Left renal cortex interstitium (tissue), 4 donors: ENCODE results near the gene CISD2. TPM values are rescaled to one million over a fixed set of nuclear protein-coding genes. Genes with fewer than 3 reads are reported as not detected.
"Not testable (repeated sequence)": the region's sequence is repeated elsewhere in the genome, so short reads cannot be mapped to it uniquely, and the experiment has no call there.

Experiments
- DNase-seq, 4 donors: peaks; one replicate each; pipeline ENCODE4 v3.0.0-alpha.2; 2013; ENCODE audit warnings: low read depth in 4 of 4, low spot score in 2 of 4, missing footprints in 1 of 4
- polyA plus RNA-seq, 4 donors: library from polyadenylated mRNA; unstranded; fragments of 120-200 nt; gene quantifications; one replicate each; pipeline ENCODE4 v1.2.1, GENCODE V29; 2013; ENCODE audit not compliant: insufficient read length in 4 of 4

Gene CISD2
- polyA plus RNA-seq, 4 donors, result 39.5 to 57.1 (median 54.0) TPM

- DNase-seq, result not testable (repeated sequence)
These were observed 28.8 kb downstream of the CISD2 start for GRCh38 chr4:102897610-102898009.

- no peak for DNase-seq
These were observed 33.0 kb downstream of the CISD2 start for GRCh38 chr4:102901804-102902203.

- DNase-seq, result no peak
These were observed 50.1 kb downstream of the CISD2 start for GRCh38 chr4:102918859-102919258.

- DNase-seq, result not testable (repeated sequence)
These were observed 50.9 kb downstream of the CISD2 start for GRCh38 chr4:102919697-102920096.

- no peak for DNase-seq
These were observed 66.9 kb downstream of the CISD2 start for GRCh38 chr4:102935716-102936115.

- not testable (repeated sequence) for DNase-seq
These were observed 69.3 kb downstream of the CISD2 start for GRCh38 chr4:102938063-102938462.

Other genes with a start within 250 kb of the CISD2 start
- gene MANBA, start 108.0 kb upstream of the CISD2 start, polyA plus RNA-seq, result 10 to 100 TPM; 19.1 to 20.7 (median 19.8) TPM
- 100 to 1,000 TPM; 287 to 308 (median 291) TPM for gene UBE2D3, start 41.4 kb upstream of the CISD2 start, polyA plus RNA-seq
- gene SLC9B1, start 150.7 kb downstream of the CISD2 start, polyA plus RNA-seq, result 1 to 10 TPM; 2.9 to 4.6 (median 3.4) TPM
- gene SLC9B2, start 207.8 kb downstream of the CISD2 start, polyA plus RNA-seq, result 1 to 10 TPM; 6.1 to 9.9 (median 7.2) TPM
- 100 to 1,000 TPM; 171 to 242 (median 193) TPM for gene BDH2, start 230.8 kb downstream of the CISD2 start, polyA plus RNA-seq